ENCODE results near the gene ATL1.

DNA sequence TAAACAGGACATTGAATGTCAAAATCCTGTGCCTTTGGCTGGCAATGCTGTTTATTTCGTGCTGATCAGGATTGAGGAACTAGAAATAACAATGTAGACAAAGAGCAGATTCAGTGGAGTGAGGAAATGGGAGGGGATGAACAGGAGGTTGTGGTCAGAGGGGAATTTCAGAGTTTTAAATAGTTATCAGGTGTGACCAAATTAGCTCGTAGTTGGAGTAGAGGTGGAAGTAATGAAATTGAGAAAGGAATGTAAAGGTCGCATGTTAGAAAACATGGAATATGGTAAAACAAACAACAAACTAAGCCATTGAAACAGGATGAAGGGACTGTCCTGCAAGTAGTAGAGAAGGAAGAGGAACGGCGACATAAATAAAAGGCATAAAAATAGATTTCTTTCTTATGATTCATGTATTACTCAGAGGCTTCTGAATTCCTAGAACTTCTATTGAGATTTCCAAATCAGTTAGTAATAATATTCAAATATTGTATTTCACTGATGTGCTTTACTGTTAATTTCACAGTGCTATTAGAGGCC lies 117.7 kb downstream of the ATL1 start:
- TF ChIP-seq, protein P1, sequence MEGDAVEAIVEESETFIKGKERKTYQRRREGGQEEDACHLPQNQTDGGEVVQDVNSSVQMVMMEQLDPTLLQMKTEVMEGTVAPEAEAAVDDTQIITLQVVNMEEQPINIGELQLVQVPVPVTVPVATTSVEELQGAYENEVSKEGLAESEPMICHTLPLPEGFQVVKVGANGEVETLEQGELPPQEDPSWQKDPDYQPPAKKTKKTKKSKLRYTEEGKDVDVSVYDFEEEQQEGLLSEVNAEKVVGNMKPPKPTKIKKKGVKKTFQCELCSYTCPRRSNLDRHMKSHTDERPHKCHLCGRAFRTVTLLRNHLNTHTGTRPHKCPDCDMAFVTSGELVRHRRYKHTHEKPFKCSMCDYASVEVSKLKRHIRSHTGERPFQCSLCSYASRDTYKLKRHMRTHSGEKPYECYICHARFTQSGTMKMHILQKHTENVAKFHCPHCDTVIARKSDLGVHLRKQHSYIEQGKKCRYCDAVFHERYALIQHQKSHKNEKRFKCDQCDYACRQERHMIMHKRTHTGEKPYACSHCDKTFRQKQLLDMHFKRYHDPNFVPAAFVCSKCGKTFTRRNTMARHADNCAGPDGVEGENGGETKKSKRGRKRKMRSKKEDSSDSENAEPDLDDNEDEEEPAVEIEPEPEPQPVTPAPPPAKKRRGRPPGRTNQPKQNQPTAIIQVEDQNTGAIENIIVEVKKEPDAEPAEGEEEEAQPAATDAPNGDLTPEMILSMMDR (conservative IDR thresholded peaks at IDR 0.05) = no peak
- no peak for TF ChIP-seq ZFX (IDR thresholded peaks at IDR 0.05)

All from C4-2B (cell line).